GM18526 (cell line): Measurements from ENCODE around the gene CLVS2.

Experiments used
- POLR2A ChIP-seq: IDR thresholded peaks from 3 replicates; pipeline ENCODE4 v1.6.1; 2011; ENCODE audit not compliant: insufficient read length; ENCODE audit errors: extremely low read depth

Gene CLVS2

GRCh38 chr6:122995921-122996793 is at the start of gene CLVS2:
Gene CLVS2, plus strand, starts transcription at chr6:122996235. Its CDS starts 1,543 bp downstream, at chr6:122997778.
- TF ChIP-seq POLR2A: no peak

GRCh38 chr6:122947355-122947754 is 48.7 kb upstream of the CLVS2 start:
- no peak for TF ChIP-seq POLR2A

GRCh38 chr6:122953766-122954165 is 42.3 kb upstream of the CLVS2 start:
- TF ChIP-seq POLR2A: no peak

GRCh38 chr6:122956376-122956775 is 39.7 kb upstream of the CLVS2 start:
- no peak for TF ChIP-seq POLR2A

DNA sequence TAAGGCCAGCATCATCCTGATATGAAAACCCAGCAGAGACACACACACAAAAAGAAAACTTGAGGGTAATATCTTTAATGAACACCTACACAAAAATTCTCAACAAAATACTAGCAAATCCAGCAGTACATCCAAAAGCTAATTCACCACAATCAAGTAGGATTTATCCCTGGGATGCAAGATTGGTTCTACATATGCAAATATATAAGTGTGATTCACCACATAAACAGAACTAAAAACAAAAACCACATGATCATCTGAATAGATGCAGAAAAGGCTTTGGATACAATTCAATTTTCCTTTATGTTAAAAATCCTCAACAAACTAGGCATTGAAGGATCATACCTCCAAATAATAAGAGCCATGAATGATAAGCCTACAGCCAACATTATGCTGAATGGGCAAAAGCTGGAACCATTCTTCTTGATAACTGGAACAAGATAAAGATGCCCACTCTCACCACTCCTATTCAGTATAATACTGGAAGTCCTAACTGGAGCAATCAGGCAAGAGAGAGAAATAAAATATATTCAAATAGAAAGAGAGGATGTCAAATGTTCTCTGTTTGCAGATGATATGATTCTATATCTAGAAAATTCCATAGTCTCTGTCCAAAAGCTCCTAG is 33.9 kb upstream of the CLVS2 start:
- no peak for TF ChIP-seq POLR2A

GRCh38 chr6:122969999-122970533 is 26.0 kb upstream of the CLVS2 start:
- TF ChIP-seq POLR2A: no peak

GRCh38 chr6:122977180-122977579 is 18.9 kb upstream of the CLVS2 start:
- no peak for TF ChIP-seq POLR2A

GRCh38 chr6:122984393-122984792 is 11.6 kb upstream of the CLVS2 start:
- no peak for TF ChIP-seq POLR2A

GRCh38 chr6:122994256-122994655 is 1.8 kb upstream of the CLVS2 start:
- no peak for TF ChIP-seq POLR2A

DNA sequence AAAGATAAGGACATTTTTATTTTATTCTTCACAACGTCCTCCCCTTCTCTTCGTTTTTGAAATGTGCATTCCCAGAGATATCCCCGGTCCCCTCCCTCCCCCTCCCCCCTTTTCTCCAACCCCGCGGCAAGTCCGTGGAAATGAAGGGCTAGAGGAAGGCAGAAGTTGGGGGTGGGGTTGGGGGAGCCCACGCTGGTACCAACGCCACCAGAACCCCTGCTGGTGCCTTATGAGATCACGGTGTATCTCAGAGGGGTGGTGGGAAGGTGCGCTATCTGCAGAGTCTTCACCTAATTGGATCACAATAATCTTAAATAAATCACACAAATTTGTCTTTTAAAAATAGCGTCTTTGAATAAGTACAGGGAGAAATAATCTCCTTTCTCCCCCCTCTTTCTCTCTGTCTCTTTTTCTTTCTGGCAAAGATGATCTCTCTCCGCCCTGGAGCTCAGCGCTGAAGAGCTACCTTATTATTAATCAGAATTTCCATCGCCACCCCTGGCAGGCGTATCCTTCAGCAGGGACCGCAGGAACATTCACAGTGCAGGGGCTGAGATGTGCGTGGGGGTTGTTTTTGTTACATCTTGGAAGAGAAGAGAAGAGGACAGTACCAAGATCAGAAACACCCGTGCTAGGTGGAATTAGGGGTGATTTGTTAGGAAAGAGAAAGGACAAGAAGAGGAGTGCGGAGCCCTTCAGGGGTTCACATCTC is 915 bp downstream of the CLVS2 start:
- TF ChIP-seq POLR2A: no peak

- no peak for TF ChIP-seq POLR2A
These were observed 1.6 kb downstream of the CLVS2 start for GRCh38 chr6:122997541-122998150.

- TF ChIP-seq POLR2A: no peak
These were observed 2.5 kb downstream of the CLVS2 start for GRCh38 chr6:122998403-122998975.

GRCh38 chr6:123000244-123000770 is 4.3 kb downstream of the CLVS2 start:
- TF ChIP-seq POLR2A: no peak

DNA sequence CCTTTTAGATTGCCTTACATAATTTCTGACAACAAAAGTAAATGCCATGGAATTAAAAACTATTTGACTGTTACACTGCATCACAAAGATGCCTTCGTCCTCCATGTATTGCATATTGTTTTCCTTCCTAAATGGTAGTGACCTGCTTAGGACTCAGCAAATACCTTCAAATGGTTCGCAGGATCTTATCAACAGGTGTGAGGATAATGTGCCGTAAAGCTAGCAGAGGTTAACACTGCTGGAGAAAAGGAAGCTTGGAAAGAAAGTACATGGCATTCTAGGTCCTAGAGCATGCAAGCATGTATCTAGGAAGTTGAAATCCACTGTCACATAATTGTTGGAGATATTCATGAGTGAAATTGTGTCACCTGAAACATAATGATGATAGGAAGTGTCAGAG is 5.5 kb downstream of the CLVS2 start:
- TF ChIP-seq POLR2A: no peak

DNA sequence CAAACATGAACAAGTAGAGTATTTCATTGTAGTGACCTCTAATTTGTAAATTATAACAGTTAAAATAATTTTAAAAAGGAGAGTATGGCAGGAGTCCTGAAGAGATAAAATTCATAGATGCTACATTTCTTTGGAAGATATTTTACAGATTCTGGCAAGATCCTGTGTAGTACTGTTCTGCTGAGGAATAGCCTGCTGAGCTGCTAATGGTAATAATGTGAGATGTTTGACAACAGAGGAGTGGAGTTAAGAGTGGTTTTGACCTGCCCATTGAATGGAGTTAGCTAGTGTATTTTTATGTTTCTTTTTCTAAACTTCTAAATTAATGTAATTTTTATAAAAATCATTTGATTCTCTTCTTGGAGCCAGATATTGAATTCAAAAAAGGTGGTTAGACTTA is 11.8 kb downstream of the CLVS2 start:
- TF ChIP-seq POLR2A: no peak
